SK-N-SH (cell line): ENCODE measurements around the gene FAM219B.

ENCODE experiments used
- ELF1 ChIP-seq: IDR thresholded peaks from 2 replicates; pipeline ENCODE4 v1.4.0; 2012
- EP300 ChIP-seq, 2 experiments: IDR thresholded peaks; 2 replicates each; pipeline versions ENCODE4 v1.4.0 to v1.6.1; 2012; ENCODE audit warnings: borderline replicate concordance in 1 of 2, low read depth in 1 of 2, low read length in 1 of 2
- FOXM1 ChIP-seq: IDR thresholded peaks from 2 replicates; pipeline ENCODE4 v1.4.0; 2012; ENCODE audit warnings: low read depth, mild to moderate bottlenecking
- JUND ChIP-seq: IDR thresholded peaks from 2 replicates; pipeline ENCODE4 v1.4.0; 2012
- POLR2AphosphoS5 ChIP-seq: IDR thresholded peaks from 2 replicates; pipeline ENCODE4 v1.6.1; 2012; ENCODE audit warnings: low read depth, low read length
- RFX5 ChIP-seq: IDR thresholded peaks from 2 replicates; pipeline ENCODE4 v1.6.1; 2012; ENCODE audit warnings: mild to moderate bottlenecking, improper control_type of control experiment, low read length
- TF ChIP-seq, protein P1 (sequence below): fragments of 200-600 bp; sonication (generic); IDR thresholded peaks from 2 replicates; pipeline ENCODE4 v1.6.1; 2017; ENCODE audit warnings: antibody characterized with exemption, mild to moderate bottlenecking, moderate library complexity
- TF ChIP-seq, protein P2 (sequence below): IDR thresholded peaks from 2 replicates; pipeline ENCODE4; 2012
- TF ChIP-seq, protein P3 (sequence below): IDR thresholded peaks from 2 replicates; pipeline ENCODE4 v1.6.1; 2012; ENCODE audit warnings: mild to moderate bottlenecking, low read depth, low read length, moderate library complexity
- TF ChIP-seq, protein P4 (sequence below): fragments of 150-350 bp; IDR thresholded peaks from 2 replicates; pipeline ENCODE4 v1.6.1; 2017; ENCODE audit warnings: antibody characterized with exemption, low read length, low read depth, borderline replicate concordance
- TF ChIP-seq, protein P5 (sequence below): IDR thresholded peaks from 2 replicates; pipeline ENCODE4 v1.4.0; 2012; ENCODE audit warnings: low read depth, borderline replicate concordance

DNA sequence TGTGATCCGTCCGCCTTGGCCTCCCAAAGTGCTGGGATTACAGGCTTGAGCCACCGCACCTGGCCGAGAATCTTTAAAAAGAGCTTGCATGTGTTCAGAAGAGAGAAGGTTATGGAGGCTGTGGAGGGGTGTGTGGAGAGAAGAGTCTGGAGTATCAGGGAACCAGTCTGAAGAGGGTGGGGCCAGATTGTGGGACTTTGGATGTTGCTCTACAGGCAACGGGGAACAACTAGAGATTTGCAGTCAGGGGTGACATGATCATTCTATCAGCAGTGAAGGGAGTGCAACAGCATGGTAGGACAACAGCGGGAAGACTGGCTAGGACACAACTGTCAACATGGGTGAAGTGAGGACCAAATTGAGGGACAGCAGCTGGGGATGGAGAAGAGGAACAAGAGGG is 42.4 kb downstream of the FAM219B start:
- TF ChIP-seq, protein P1, sequence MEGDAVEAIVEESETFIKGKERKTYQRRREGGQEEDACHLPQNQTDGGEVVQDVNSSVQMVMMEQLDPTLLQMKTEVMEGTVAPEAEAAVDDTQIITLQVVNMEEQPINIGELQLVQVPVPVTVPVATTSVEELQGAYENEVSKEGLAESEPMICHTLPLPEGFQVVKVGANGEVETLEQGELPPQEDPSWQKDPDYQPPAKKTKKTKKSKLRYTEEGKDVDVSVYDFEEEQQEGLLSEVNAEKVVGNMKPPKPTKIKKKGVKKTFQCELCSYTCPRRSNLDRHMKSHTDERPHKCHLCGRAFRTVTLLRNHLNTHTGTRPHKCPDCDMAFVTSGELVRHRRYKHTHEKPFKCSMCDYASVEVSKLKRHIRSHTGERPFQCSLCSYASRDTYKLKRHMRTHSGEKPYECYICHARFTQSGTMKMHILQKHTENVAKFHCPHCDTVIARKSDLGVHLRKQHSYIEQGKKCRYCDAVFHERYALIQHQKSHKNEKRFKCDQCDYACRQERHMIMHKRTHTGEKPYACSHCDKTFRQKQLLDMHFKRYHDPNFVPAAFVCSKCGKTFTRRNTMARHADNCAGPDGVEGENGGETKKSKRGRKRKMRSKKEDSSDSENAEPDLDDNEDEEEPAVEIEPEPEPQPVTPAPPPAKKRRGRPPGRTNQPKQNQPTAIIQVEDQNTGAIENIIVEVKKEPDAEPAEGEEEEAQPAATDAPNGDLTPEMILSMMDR = no peak
- TF ChIP-seq, protein P2, sequence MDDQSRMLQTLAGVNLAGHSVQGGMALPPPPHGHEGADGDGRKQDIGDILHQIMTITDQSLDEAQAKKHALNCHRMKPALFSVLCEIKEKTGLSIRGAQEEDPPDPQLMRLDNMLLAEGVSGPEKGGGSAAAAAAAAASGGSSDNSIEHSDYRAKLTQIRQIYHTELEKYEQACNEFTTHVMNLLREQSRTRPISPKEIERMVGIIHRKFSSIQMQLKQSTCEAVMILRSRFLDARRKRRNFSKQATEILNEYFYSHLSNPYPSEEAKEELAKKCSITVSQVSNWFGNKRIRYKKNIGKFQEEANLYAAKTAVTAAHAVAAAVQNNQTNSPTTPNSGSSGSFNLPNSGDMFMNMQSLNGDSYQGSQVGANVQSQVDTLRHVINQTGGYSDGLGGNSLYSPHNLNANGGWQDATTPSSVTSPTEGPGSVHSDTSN = no peak
- TF ChIP-seq, protein P3, sequence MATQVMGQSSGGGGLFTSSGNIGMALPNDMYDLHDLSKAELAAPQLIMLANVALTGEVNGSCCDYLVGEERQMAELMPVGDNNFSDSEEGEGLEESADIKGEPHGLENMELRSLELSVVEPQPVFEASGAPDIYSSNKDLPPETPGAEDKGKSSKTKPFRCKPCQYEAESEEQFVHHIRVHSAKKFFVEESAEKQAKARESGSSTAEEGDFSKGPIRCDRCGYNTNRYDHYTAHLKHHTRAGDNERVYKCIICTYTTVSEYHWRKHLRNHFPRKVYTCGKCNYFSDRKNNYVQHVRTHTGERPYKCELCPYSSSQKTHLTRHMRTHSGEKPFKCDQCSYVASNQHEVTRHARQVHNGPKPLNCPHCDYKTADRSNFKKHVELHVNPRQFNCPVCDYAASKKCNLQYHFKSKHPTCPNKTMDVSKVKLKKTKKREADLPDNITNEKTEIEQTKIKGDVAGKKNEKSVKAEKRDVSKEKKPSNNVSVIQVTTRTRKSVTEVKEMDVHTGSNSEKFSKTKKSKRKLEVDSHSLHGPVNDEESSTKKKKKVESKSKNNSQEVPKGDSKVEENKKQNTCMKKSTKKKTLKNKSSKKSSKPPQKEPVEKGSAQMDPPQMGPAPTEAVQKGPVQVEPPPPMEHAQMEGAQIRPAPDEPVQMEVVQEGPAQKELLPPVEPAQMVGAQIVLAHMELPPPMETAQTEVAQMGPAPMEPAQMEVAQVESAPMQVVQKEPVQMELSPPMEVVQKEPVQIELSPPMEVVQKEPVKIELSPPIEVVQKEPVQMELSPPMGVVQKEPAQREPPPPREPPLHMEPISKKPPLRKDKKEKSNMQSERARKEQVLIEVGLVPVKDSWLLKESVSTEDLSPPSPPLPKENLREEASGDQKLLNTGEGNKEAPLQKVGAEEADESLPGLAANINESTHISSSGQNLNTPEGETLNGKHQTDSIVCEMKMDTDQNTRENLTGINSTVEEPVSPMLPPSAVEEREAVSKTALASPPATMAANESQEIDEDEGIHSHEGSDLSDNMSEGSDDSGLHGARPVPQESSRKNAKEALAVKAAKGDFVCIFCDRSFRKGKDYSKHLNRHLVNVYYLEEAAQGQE = no peak
- TF ChIP-seq ELF1 (no peak), JUND (no peak), RFX5 (no peak), EP300 (IDR thresholded peaks at IDR 0.05; ENCODE audit: borderline replicate concordance in 1 of 2, low read depth in 1 of 2, low read length in 1 of 2) (no peak), FOXM1 (no peak), POLR2AphosphoS5 (no peak)
- TF ChIP-seq, protein P4, sequence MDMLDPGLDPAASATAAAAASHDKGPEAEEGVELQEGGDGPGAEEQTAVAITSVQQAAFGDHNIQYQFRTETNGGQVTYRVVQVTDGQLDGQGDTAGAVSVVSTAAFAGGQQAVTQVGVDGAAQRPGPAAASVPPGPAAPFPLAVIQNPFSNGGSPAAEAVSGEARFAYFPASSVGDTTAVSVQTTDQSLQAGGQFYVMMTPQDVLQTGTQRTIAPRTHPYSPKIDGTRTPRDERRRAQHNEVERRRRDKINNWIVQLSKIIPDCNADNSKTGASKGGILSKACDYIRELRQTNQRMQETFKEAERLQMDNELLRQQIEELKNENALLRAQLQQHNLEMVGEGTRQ = no peak
- TF ChIP-seq, protein P5, sequence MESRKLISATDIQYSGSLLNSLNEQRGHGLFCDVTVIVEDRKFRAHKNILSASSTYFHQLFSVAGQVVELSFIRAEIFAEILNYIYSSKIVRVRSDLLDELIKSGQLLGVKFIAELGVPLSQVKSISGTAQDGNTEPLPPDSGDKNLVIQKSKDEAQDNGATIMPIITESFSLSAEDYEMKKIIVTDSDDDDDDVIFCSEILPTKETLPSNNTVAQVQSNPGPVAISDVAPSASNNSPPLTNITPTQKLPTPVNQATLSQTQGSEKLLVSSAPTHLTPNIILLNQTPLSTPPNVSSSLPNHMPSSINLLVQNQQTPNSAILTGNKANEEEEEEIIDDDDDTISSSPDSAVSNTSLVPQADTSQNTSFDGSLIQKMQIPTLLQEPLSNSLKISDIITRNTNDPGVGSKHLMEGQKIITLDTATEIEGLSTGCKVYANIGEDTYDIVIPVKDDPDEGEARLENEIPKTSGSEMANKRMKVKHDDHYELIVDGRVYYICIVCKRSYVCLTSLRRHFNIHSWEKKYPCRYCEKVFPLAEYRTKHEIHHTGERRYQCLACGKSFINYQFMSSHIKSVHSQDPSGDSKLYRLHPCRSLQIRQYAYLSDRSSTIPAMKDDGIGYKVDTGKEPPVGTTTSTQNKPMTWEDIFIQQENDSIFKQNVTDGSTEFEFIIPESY = no peak
